NCI-H345 treated with DMSO at 0.1 percent for 48 hours (cell line): Measurements from ENCODE around the gene OPN4.

Experiments used
- DNase-seq: peaks from one replicate; lab custom pipeline; 2025; ENCODE audit not compliant: unreplicated experiment; lab: John Stamatoyannopoulos, UW

Gene OPN4

DNA sequence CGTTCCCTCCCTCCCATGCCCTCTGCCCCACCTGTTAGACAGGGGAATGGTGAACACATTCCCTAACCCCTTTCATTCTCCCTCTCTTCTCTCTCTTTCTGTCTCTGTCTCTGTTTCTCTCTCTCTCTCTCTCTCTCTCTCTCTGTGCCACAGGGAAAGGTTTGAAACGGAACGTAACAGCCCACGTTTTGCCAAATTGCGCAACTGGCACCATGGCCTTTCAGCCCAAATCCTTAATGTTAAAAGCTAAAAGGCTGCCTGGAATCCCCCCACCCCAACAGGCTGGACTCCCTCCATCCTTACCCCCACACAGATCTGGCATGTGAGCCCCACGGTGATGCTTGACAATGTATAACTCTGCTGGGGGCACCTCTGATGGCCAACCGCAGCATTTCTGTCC, 44.8 kb downstream of the OPN4 start:
- no peak for DNase-seq

DNA sequence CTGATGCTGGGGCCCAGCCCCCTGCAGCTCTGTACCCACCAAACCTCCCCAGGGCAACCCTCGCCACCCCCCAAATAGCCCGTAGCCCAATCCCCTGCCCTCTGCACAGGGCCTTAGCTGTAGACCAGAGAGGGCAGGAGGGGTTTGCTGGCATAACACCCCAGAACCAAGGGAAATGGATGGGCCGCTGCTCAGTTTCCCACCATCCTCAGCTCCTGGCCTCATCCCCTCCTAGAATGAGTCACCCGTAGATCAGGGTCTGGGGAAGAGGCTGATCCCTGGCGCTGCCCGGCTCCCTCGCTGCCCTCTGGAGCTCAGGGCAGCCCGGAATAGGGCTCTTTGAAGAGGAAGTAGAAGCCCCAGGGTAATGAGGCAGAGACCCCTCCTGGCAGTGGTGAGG, 45.2 kb downstream of the OPN4 start:
- no peak for DNase-seq

DNA sequence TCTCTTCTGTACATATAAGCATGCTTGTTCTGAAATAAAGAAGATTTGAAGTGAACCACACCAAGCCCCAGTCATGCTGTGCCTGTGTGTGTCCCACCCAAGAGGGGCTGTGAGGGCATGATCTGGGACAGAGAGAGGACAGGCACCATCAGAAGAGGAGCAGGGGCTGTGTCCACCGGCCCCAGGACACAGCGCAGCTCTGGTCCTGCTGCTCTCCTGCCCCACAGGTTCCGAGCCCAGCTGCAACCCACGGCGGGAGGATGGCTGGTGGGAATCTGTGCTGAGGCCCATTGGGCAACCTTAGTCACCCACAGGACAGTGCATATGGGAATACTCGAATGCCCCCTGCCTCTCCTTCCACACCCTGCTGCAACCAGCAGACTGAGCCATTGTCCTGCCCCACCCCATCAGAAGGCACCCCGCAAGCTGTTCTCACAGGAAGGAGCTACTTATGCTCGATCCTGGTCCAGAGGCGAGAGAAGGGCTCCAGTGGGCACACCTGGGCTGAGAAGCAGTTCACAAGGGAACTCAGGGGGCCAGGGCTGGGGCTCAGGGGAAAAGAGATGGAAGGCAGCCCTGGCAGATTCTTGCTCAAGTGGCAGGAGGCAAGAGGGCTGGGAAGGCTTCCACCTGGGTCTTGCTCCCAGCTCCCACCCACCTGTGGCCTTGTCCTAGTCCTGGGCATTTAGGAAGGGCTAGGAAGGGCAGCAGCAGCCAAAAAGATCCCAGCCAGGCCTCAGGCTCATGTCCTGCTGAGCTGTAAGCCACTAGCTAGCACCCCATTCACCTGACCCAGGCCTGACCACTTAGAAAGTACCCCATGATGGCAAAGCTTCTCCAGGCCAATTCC, 45.9 kb downstream of the OPN4 start:
- DNase-seq: no peak

DNA sequence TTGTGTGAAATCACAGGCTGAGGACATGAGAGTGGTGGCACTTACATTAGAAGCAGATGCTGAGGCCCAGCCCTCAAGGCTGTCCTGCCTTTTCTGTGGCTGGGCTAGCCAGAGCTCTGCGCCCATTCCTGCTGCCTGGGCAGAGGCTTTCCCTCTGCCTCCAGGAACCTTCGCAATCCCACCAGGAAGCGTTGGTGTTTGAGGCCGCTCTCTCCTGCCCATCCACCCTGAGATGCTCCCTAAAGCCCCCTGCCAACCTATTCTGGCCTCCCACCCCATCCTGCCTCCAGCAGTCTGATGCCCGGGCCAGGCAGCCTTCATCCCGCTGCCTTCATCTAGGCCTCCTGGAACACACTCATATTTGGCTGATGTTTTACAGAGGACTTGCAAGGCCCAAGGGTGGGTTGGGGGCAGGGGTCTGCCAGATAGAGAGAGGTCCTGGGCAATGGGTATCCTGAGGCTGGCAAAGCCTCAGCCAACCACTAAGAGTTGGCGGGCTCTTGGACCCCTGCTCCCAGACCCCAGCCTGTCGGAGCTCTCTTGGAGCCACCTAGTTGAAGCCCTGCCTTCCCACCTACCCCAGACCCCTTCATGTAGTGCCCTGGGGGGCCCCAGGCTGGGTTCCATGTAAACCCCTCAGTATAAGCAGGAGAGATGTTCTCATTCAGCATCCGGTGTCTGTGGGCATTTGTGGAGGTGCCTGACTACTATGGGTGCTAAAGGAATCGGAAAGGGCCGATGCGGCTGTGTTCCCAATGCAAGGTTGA, 46.7 kb downstream of the OPN4 start:
- no peak for DNase-seq

DNA sequence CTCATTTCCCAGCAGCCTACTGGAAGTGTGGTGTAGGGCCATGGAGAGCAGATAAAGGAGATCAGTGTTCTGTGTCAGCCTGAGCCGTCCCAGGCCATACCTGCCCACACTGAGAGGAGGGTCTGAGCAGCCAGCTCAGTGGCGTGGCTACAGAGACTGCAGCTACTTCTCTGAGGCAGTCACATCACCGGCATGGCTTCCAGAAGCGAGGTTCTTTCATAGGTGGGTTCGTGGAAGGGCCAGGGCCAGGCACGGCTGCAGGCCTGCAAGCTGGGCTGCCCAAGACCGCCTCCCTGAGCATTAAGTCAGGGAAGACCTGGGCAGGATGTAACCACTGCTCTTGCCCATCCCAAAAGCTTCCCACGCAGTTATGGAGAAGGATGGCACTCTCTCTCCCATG, 48.8 kb downstream of the OPN4 start:
- no peak for DNase-seq

DNA sequence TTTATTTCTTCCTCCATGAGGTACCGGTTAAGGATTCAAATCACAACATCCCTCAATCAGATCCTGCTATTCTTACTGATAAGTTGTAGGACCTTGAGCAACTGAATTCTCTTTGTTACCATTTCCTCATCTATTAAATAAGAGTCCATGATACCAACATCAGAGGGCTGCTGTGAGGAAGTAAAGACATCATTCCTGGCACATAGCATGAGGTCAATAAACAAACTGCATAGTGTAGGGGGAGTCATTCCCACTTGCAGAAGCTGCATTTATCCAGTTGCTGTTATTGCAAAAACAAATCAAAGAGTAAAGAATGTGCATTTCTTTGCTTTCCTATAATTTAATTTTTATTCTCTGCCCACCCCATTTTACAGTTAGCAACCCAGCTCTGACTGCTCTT, 50.8 kb downstream of the OPN4 start:
- no peak for DNase-seq

DNA sequence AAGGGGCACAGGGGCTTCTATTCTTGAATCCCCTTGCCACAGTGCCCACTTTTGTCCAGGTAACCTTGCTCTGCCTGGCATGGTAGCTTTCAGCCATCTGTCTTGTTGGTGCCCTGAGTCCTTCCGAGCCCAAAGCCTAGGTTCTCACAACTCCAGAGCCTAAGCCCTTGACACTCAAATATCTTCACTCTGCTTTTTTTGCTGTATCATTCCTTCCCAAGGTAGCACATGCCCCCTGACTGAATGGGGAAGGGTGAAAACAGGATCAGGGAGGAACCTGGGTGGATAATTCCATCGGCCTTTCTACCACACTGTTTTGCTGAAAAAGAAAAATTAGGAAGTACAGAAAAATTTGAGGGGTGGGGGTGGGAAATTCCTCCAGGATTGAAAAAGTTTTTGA, 51.6 kb downstream of the OPN4 start:
- no peak for DNase-seq

DNA sequence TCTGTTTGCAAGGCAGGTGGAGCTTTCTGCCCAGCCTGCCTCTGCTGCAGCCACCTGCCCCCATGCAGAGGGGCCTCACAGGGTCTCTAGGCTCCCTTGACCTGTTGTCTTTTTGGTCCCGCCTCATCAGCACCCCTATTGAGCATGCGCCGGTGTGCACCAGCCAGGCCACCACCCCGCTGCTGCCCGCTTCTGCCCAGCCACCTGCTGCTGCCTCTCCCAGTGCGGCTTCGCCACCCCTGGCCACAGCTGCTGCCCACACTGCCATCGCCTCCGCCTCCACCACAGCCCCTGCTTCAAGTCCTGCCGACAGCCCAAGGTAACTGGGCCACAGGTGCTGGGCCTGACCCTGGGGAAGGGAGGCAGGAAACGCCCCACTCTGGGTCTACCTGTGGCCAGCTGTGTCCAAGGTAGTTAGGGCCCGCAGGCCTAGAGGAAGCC, 52.1 kb downstream of the OPN4 start:
- no peak for DNase-seq

DNA sequence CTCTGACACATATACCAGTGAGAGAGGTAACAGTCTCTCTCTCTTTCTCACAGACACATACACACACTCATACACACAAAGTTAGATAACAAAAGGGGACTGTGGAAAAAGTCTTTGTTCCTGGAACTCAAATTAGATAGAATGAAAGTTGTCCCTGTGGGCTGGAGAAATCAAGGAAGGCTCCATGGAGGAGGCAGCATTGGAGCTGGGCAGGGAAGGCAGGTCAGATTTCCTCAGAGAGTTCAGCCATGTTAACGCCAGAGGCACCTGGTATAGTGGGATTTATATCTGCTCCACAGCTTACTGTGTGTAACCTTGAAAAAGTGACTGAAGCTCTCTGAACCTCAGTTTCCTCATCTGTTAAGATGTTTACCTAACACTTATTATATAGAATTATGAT, 52.6 kb downstream of the OPN4 start:
- DNase-seq: no peak

DNA sequence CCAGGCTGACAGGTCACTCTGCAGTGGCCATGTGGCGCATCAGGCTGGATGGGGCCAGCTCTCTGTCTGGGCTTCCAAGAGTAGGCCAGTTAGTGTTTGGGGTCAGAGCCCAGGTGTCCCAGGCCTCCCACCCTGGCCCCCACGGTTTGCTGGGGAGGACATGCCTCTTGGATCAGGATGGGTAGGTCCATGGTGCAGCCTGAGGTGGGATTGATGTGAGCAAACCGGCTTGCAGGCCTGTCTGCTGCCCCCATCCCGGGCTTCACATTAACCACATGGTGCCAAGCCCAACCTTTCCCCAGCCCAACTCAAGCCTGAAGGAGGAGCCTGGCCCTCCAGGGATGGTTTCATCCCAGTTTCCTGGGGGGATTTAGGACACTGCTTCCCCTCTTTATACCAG, 53.2 kb downstream of the OPN4 start:
- no peak for DNase-seq

DNA sequence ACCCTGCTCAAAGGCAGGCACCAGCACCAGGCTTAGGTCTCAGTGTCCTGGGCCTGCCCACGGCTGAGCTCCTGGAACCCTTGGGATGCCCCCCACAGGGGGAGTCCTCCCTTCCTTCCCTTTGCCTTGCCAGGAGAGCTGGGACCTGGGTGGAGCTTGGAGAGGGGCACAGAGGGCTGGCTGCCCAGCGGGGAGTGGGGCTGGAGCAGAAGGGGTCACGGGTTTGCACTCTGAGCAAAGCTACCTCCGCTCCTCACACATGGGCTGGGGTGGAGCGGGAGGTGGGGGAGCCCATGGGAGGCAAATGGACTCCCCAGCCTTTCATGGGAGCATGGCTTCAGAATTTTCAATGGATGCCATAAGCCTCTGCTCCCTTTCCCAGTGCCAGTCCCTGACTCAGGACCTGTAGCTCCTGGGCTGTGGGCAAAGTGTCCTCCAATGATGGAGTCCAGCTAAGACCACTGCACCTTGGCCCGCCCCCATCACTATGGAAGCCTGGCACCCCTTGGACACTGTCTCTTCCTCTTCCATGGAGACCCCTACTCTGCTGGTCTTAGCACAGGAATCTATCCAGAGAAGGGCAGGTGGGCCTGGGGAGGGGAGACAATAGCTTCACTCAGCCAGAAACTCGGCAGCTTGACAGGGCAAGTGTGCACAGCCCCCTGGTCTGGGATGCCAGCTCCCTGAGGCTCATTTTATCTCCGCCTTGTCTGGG, 53.9 kb downstream of the OPN4 start:
- DNase-seq: no peak

DNA sequence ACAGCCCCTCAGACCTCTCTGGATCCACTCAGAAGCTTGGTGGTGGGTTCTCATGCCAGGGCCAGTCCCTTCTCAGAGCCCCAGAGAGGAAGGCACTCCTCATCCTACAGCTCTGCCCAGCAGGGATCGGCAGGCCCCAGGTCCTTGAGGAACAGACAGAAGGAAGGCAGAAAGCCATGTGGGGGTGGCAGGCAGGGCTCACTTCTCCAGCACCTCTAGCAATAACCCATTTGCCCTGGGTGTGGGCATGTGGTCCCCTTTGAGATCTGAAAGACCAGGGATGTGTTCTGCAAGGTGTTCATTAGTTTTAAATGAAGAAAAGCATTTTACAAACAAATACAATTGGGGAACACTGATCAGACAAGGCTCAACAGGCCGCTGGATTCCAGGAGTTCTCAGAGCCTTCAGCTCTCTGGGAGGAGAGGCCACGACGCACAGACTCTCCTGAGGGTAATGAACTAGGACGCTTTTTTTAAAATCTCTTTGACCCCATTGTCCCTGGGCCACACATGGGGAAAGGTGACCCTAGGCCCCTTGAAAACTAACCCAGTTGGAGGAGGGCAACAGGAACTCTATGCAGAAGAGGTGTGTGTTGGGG, 54.5 kb downstream of the OPN4 start:
- no peak for DNase-seq

DNA sequence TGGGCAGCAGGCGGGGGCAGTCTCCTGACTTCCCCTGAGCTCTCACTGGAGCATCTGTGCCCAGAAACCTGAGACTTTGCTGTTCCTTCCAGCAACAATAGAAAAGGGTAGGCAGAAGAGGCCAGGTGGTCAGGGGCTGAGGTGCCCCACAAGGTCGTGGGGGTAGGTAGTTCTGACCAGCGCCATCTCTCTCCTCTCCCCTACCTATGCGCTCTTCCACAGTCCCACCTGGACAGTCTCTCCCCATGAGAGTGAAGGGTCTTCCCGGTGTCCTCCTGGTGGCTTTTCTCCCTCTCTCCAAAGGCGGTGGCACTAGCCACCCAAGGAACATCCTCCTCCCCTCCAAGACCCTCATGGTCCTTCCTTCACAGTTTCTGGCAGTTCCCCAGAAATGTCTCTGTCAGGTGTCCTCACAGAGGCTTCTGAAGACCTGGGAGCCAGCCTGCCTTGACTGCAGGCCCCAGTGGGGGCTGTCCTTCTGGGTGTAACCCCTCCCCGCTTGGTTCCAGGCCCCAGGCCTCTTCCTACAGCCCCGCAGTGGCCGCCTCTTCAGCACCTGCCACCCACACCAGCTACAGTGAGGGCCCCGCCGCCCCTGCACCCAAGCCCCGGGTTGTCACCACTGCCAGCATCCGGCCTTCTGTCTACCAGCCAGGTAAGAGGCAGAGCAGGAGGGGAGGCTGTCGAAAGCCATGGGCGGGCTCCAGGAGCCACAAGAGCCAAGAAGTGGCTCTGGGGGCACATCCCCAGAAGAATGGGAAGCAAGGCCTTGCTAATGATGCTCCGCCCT, 55.2 kb downstream of the OPN4 start:
- DNase-seq: no peak

DNA sequence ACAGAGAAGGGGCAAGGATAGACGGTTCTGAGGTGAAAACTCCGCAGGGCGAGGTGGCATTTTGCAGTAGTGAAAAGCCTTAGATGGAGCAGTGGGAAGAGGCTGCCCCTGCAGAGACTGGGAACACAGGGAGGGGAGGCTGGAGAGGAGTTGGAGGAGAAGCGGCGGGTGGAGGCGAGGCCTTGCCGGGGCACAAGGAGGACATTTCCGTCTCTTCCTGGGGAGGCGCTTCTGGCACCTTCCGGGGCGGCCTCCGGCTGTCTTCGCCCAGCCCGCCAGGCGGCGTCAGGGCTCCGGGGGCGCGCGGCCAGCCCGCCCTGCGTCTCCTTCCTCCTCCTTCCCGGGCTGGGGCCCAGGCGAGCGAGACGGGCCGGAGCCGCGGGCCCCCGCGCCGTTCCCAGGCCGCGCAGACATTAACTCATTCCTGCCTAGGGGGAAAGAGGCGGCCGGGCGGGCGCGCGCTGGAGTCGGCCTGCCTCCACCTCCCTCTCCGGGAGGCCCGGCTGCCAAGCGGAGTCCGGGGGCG, 56.7 kb downstream of the OPN4 start:
- DNase-seq: peak; percentile 30

DNA sequence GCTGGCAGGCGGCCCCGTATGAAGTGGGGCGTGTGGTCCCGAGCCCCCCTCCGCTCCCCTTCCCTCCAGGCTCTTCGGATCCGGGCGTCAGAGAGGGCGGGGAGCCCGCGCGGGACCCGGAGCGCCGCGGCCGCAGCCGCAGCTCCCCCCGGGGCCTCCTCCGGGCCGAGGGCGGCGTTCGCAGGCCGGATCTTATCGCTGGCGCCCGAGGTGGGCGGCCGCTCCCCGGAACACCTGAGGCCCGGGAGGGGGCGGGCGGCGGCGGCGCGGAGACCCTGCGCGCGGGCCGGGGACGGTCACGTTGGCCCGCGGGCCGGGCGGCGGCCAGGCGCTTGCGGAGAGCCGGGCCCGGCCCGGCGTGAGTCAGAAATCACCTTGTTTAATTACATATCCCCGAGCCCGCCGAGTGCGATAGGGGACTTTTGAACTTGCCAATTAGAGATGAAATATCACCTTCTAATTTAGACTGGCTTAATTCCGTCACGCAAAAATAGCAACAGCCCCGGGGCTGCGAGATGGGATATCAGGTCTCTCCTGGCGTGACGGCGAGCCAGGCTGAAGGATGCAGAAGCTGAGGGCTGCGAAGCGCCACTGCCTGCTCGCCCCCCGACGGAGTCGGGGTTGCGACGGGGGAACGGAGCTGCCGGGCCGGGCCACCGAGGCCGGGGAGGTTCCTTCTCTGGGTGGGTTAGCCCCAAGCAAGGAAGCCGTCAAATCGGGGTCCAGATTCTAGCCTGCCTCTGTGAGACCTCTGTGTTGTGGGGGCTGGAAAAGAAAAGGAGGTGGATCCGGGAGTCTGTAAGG, 57.4 kb downstream of the OPN4 start:
- peak; percentile 24 for DNase-seq

DNA sequence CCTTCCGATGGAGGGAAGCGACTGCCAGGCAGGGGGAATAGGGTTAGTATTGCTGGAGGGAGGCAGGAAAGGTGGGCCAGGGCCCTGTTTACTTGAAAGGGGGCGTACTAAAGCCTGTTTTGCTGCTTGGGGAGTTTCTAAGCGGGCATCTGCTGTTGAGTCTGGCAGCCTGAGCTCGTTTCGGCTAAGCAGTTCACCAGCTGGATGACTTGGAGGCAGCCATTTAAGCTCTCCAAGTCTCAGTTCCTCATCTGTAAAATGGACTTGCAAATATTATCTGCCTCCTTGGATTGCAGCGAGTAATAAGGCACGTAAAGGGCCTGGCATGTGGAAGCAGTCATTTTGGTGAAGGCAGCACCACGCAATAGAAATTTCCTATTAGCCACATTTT, 58.0 kb downstream of the OPN4 start:
- peak; percentile 16 for DNase-seq

DNA sequence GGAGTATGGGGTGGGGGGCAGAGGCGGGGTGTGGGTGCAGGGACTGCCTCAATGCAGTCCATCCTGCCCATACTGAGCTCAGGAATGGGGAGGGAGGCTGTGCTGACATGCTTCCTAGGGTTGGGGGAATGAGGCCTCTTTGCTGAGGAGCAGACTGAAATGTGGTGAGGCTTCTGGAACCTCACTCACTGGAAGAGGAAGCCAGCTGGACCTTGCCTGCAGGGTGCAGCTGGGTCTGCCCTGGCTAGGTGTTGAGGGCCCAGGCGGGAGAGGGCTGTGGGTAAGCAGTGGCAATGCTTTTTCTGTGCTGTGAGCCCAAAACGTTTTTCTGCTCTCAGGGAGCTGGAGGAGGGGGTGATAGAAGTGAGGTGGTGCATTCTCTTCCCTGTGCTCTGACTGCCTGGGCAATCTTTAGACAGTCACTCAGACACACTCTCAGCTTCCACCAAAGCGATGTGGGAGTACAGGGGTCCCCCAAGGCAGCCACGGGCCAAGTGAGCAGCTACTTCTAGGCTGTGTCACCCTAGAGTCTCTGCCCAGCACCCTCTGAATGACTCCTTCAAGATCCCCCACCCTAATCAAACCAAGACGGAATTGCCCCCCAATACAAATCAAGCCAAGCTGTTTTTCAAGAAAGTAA, 60.9 kb downstream of the OPN4 start:
- no peak for DNase-seq

DNA sequence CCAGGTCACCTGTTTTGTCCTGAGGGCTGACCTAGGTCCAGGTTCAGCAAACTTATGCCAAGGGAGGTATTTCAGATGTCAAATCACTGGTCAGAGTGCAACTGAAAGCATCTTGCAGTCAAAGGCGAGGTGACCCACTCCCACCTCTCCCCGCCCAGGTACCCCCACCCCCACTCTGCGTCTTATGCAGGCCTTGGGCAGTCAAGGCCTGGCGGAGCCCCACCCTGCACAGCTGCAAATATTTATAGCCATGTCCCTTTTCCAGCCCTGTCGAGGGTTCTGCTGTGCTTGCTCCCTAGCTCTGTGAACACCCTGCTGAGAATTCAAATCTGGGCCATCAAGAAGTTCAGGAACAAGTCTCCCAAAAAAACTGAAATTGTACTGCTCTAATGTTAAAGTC, 61.5 kb downstream of the OPN4 start:
- no peak for DNase-seq
